Mucosa of descending colon (tissue), 3 donors: ENCODE measurements around the gene HOOK1. TPM values are rescaled to one million over a fixed set of nuclear protein-coding genes. Genes with fewer than 3 reads are reported as not detected.
A peak's percentile ranks its signal among the peaks of the same experiment; 100 is the strongest.
"Not testable (repeated sequence)": the region's sequence is repeated elsewhere in the genome, so short reads cannot be mapped to it uniquely, and the experiment has no call there.

ENCODE experiments used
- ATAC-seq: fragments of 200-7000 bp; cut with Tn5 transposase; one replicate; pipeline ENCODE4 v1.9.1; 2020; ENCODE audit warnings: mild to moderate bottlenecking, moderate library complexity
- DNase-seq, 3 donors: peaks; one replicate each; pipeline ENCODE4 v3.0.0-alpha.2; 2020
- H3K36me3 ChIP-seq: fragments of 200-600 bp; one replicate; pipeline ENCODE4 v1.8.0; 2021; ENCODE audit warnings: low read depth, mild to moderate bottlenecking
- H3K4me1 ChIP-seq: fragments of 200-600 bp; one replicate; pipeline ENCODE4 v1.8.0; 2021; ENCODE audit warnings: low read depth, mild to moderate bottlenecking
- H3K4me3 ChIP-seq: fragments of 200-600 bp; one replicate; pipeline ENCODE4 v1.8.0; 2021; ENCODE audit warnings: mild to moderate bottlenecking
- H3K9me3 ChIP-seq: fragments of 200-600 bp; one replicate; pipeline ENCODE4 v1.8.0; 2021; ENCODE audit warnings: mild to moderate bottlenecking
- intact Hi-C, 2 donors: fragments of 100-400 bp; cut with DNase I in 1 of 2; cut with micrococcal nuclease in 1 of 2; formaldehyde crosslinking; loops; one replicate each; pipeline versions ENCODE4 v1.11.0 to v1.11.1; 2022; cut with DNase I, micrococcal nuclease
- total RNA-seq, 3 donors: library from RNA; stranded (reverse); fragmentation: NEBNext Ultra II Directional in 2 of 3; extraction: Animal tissue kit (Norgen Biotek cat#: 25700) in 2 of 3; gene quantifications; one replicate each; pipeline versions ENCODE4 v1.2.1 to v1.2.4, GENCODE V29; 2021 to 2023
- TF ChIP-seq, protein P1 (sequence below): fragments of 200-600 bp; IDR thresholded peaks from one replicate; pipeline ENCODE4 v1.8.0; 2022; ENCODE audit warnings: antibody characterized with exemption, mild to moderate bottlenecking
- donor health status: DM: no; HTN: no; CAD: no; lungs with moderate emphysema.
- donor health status: DM: no; HTN: no; CAD: no.
- donor health status: DM: no; HTN: yes; CAD: no.

Gene HOOK1
- total RNA-seq, 3 donors from 2014 or later, result 26.9 to 58.6 (median 55.9) TPM

DNA sequence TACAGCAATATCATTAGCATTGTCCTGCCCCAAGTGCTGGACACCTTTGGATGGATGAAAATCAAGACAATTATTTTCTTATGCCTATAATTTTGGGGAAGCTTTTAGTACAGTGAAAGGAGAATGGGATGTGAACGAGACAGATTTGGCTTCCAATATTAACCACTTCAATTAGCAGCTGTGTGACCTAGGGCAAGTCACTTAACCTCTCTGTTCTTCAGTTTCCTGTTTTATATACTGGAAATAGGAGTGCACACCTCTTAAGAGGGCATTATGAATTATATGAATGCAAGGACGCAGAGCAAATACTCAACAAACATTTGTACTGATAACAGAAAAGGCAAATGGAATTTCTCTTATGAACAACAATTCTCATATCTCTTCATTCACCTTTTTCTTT is 93.3 kb downstream of the HOOK1 start:
- no peaks in the 10 kb centered on the region for H3K9me3 ChIP-seq
- DNase-seq (no peak), ATAC-seq (no peak)
- H3K36me3 ChIP-seq, result no peaks in the 10 kb centered on the region
- no peaks in the 10 kb centered on the region for H3K4me1 ChIP-seq
- intact Hi-C loops, result no loop called here
- TF ChIP-seq, protein P1, sequence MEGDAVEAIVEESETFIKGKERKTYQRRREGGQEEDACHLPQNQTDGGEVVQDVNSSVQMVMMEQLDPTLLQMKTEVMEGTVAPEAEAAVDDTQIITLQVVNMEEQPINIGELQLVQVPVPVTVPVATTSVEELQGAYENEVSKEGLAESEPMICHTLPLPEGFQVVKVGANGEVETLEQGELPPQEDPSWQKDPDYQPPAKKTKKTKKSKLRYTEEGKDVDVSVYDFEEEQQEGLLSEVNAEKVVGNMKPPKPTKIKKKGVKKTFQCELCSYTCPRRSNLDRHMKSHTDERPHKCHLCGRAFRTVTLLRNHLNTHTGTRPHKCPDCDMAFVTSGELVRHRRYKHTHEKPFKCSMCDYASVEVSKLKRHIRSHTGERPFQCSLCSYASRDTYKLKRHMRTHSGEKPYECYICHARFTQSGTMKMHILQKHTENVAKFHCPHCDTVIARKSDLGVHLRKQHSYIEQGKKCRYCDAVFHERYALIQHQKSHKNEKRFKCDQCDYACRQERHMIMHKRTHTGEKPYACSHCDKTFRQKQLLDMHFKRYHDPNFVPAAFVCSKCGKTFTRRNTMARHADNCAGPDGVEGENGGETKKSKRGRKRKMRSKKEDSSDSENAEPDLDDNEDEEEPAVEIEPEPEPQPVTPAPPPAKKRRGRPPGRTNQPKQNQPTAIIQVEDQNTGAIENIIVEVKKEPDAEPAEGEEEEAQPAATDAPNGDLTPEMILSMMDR, result no peak
- no peak overlapping the region for H3K4me3 ChIP-seq

DNA sequence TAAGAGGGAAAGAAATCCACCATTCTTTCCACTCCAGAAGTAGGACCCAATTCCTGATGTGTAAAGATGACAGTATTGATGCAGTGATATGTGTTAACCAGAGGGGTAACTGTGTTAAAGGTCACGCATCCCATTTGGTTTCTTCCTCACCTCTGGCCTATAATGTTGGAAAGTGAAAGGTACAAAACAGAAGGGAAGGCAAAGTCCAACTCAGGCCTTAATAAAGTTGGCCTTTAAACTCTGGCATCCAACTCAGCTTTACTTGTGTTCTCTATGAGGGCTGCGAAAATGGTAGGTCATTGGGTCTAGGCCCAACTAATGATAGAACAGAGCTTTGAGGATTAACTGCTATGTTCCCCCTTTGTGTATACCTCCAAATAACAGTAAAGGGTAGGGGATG is 93.9 kb downstream of the HOOK1 start:
- TF ChIP-seq, protein P1, result no peak
- DNase-seq (peak in 1 of 3 donors; percentile 31), ATAC-seq (peak; percentile 79)

DNA sequence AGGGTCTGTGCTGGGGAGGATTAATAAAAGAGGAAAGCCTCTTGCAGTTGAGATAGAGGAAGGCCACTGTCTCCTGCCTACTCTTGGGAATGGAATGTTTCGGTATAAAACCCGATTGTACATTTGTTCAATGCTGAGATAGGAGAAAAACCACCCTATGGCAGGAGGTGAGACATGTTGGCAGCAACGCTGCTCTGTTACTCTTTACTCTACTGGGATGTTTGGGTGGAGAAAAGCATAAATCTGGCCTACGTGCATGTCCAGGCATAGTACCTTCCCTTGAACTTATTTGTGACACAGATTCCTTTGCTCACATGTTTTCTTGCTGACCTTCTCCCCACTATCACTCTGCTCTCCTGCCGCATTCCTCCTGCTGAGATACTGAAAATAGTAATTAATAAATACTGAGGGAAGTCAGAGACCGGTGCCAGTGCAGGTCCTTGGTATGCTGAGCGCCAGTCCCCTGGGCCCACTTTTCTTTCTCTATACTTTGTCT is 100.1 kb downstream of the HOOK1 start:
- H3K9me3 ChIP-seq, H3K36me3 ChIP-seq, ATAC-seq, H3K4me3 ChIP-seq, DNase-seq, H3K4me1 ChIP-seq, intact Hi-C loops: not testable (repeated sequence)

More for the DNA sequence above, 93.9 kb downstream of the HOOK1 start:
- Histone ChIP-seq H3K9me3 (no peaks in the 10 kb centered on the region), H3K36me3 (no peaks in the 10 kb centered on the region), H3K4me1 (no peaks in the 10 kb centered on the region), H3K4me3 (no peak overlapping the region)
- intact Hi-C loops, result no loop called here

DNA sequence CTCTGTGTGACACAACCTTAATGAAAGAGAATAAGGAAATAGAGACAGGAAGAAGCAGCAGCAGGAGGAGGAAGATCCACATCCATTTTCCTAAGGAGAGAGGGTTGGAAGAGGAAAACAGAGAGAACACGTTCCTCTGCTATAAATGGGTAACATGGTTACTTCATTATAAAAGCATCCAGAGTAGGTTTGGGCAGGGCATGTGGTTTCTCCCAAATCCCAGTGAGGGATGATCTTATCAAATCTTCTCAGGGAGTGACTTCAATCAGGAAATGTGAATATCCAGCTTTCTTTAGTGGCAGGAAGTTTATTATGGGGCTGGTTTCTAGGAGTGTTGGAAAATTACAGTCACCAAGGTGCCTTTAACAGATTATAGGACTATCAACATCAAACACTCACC is 100.8 kb downstream of the HOOK1 start:
- TF ChIP-seq, protein P1, result no peak
- intact Hi-C loops, result no loop called here
- Histone ChIP-seq H3K9me3 (no peaks in the 10 kb centered on the region), H3K4me3 (no peak overlapping the region), H3K36me3 (no peaks in the 10 kb centered on the region), H3K4me1 (peaks cover 8% of the 10 kb centered on the region)
- ATAC-seq (no peak), DNase-seq (no peak)

DNA sequence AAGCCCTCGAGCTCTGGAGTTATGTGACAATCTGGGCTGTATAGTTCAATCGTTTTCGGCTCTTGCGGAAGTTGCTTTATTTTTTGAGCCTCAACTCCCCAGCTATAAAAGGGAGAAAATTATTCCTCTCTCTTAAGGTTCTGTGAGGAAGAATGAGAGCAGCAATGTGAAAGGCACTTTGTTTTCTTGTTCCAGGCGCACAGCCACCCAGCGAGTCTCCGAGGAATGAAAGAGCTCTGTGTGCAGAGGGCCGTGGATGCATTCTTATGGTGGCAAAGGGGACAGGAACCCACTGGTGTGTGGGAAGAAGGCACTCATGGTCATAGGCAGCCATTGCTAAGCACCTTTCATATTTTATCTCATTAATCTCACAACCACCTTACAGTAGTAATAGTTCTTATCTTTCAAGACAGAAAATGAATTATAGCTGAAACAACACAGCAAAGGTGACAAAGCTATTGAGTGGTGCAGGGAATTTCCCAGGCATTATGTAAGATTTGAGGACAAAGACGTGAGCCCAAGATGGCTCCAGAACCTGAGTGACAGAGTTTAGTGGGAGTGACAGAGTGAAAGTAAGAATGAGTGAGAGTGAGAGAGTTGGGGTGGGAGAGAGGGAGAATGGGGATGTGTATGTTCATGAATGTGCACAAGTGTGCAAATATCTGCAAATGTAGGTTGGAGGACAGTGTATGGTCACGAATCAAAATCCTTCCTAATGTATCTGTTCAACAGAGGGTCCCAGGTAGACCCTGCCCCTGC is 102.5 kb downstream of the HOOK1 start:
- DNase-seq (no peak), ATAC-seq (no peak)
- Histone ChIP-seq H3K4me3 (no peak overlapping the region), H3K4me1 (peaks cover 8% of the 10 kb centered on the region), H3K36me3 (no peaks in the 10 kb centered on the region), H3K9me3 (no peaks in the 10 kb centered on the region)
- intact Hi-C loops, result no loop called here
- TF ChIP-seq, protein P1, result no peak

DNA sequence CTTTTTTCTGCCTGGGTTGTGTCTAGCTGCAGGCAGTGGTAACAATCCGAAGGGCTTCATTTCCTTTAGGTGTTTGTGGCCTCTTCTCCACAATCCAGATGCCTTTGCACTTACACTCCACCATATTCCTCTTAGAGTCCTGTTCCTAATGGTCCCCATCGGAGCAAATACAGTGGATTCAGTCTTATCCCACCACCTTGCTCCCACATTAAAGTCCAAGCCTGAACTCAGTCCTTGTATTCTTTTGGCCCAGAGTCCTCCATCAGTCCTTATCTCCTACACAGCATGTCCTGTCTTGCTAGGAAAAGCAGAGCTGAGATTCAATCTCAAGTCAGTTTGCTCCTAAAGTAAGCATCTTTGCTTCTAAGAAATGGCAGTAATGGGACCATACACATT is 103.0 kb downstream of the HOOK1 start:
- no peaks in the 10 kb centered on the region for H3K36me3 ChIP-seq
- intact Hi-C loops, result no loop called here
- TF ChIP-seq, protein P1, result no peak
- ATAC-seq (no peak), DNase-seq (no peak)
- H3K9me3 ChIP-seq, result no peaks in the 10 kb centered on the region
- peaks cover 8% of the 10 kb centered on the region for H3K4me1 ChIP-seq
- no peak overlapping the region for H3K4me3 ChIP-seq
